GM18867 (cell line): ENCODE data around the gene SRSF8.

ENCODE experiments used
- ATAC-seq: cut with Tn5 transposase; IDR thresholded peaks from one replicate; pipeline ENCODE4 v1.9.1; 2021; ENCODE audit warnings: mild to moderate bottlenecking, moderate library complexity; ENCODE audit not compliant: unreplicated experiment

Gene SRSF8

GRCh38 chr11:95067841-95068219 lies 1.1 kb downstream of the SRSF8 start:
- no peak for ATAC-seq

- ATAC-seq = peak; percentile 61
Measured at GRCh38 chr11:95068549-95068948, 1.8 kb downstream of the SRSF8 start.

- ATAC-seq = no peak
Measured at GRCh38 chr11:95070471-95070870, 3.8 kb downstream of the SRSF8 start.

- no peak for ATAC-seq
Measured at GRCh38 chr11:95072948-95073347, 6.2 kb downstream of the SRSF8 start.

GRCh38 chr11:95074792-95075563 lies 8.3 kb downstream of the SRSF8 start:
- no peak for ATAC-seq

GRCh38 chr11:95076416-95076815 lies 9.7 kb downstream of the SRSF8 start:
- peak; percentile 60 for ATAC-seq

GRCh38 chr11:95076981-95077380 lies 10.3 kb downstream of the SRSF8 start:
- no peak for ATAC-seq

- ATAC-seq = no peak
Measured at GRCh38 chr11:95078526-95078925, 11.8 kb downstream of the SRSF8 start.

GRCh38 chr11:95081010-95081409 lies 14.3 kb downstream of the SRSF8 start:
- ATAC-seq = no peak

GRCh38 chr11:95081412-95081811 lies 14.7 kb downstream of the SRSF8 start:
- no peak for ATAC-seq

- ATAC-seq = no peak
Measured at GRCh38 chr11:95082576-95083001, 15.9 kb downstream of the SRSF8 start.

GRCh38 chr11:95084509-95084908 lies 17.8 kb downstream of the SRSF8 start:
- peak; percentile 37 for ATAC-seq

- ATAC-seq = no peak
Measured at GRCh38 chr11:95085117-95085816, 18.5 kb downstream of the SRSF8 start.

- ATAC-seq = no peak
Measured at GRCh38 chr11:95086151-95086550, 19.4 kb downstream of the SRSF8 start.

GRCh38 chr11:95086836-95087570 lies 20.3 kb downstream of the SRSF8 start:
- no peak for ATAC-seq

- peak; percentile 57 for ATAC-seq
Measured at GRCh38 chr11:95088946-95089619, 22.4 kb downstream of the SRSF8 start.

- peak; percentile 90 for ATAC-seq
Measured at GRCh38 chr11:95089620-95090542, 23.2 kb downstream of the SRSF8 start, which contains the start of gene ENDOD1. Gene ENDOD1, plus strand, starts transcription at chr11:95089846. Its CDS starts 82 bp downstream, at chr11:95089928.

GRCh38 chr11:95091663-95092180 lies 25.0 kb downstream of the SRSF8 start:
- ATAC-seq = no peak

GRCh38 chr11:95092549-95093324 lies 26.0 kb downstream of the SRSF8 start:
- ATAC-seq = no peak
